Measurements from ENCODE around the gene NF1.

DNA sequence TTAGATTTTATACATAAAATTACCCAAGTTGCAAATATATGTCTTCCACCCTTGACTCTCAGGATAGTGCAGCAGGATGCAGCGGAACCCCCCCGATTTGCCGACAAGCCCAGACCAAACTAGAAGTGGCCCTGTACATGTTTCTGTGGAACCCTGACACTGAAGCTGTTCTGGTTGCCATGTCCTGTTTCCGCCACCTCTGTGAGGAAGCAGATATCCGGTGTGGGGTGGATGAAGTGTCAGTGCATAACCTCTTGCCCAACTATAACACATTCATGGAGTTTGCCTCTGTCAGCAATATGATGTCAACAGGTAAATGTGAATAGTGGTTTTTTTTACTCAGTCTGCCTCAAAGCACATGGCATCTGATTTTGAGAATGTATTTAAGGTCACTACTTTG is 131.6 kb downstream of the NF1 start:
- TF ChIP-seq POLR2A (IDR thresholded peaks at IDR 0.05) (no peak), CTCF (IDR thresholded peaks at IDR 0.05 in 8 of 11, conservative IDR thresholded peaks at IDR 0.05 in 3 of 11) (no peak), POLR2AphosphoS5 (IDR thresholded peaks at IDR 0.05) (peak in 1 of 3 donors; percentile 73)
